HG03045 (cell line): ENCODE measurements around the gene THAP7.
"Not testable (repeated sequence)": the region's sequence is repeated elsewhere in the genome, so short reads cannot be mapped to it uniquely, and the experiment has no call there.

Experiments
- ATAC-seq: cut with Tn5 transposase; IDR thresholded peaks from one replicate; pipeline ENCODE4 v1.9.1; 2021; ENCODE audit warnings: mild to moderate bottlenecking, moderate library complexity; ENCODE audit not compliant: unreplicated experiment

The THAP7 gene

GRCh38 chr22:20979940-20980453 is 21.9 kb downstream of the THAP7 start:
- ATAC-seq: no peak

DNA sequence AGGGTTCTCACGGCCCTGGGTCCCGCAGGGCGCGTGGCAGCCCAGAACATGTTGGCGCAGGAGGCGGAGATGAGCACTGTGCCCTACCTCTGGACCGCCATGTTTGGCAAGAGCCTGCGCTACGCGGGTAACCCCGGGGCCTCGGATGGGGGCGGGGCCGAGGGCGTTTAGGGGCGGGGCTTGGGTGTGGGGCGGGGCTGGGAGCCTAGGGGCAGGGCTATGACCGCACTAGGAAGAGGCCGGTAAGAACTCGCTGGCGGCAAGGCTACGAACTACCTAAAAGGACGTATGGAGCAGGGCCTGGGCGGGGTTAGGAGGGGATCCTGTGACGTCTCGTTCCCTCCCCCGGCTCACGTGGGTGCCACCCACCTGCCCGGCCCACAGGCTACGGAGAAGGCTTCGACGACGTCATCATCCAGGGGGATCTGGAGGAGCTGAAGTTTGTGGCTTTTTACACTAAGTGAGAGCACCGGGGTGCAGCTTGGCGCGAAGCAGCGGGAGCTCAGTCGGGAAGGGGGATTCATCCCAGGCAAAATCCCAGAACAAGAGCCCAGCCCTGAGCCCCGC is 22.6 kb downstream of the THAP7 start:
- no peak for ATAC-seq

GRCh38 chr22:20978419-20978818 is 23.5 kb downstream of the THAP7 start:
- no peak for ATAC-seq

DNA sequence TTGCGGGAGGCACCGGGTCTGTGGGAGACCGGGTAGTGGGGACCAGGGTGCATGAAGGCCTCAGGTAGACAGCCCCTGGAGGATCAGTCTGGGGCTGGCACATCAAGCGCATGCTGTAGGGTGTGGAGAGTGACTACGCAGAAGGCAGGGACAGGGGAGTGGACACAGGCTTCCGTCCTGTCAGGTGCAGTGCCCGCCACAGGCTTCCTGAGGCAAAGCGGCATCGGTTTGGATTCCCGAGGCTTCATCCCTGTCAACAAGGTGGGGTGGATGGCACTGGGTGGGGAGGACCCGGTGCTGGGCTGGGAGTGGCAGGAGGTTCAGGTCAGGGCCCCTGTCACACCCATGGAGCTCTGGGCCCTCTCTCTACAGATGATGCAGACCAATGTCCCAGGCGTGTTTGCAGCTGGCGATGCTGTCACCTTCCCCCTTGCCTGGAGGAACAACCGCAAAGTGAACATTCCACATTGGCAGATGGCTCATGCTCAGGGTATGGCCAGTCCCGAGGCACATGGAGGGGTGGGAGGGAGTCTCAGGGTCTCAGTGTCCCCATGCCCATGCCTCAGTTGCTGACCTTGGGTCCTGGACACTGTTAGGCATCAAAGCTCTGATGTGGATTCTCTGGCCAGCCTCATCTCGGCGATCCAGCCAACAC is 24.3 kb downstream of the THAP7 start:
- no peak for ATAC-seq

DNA sequence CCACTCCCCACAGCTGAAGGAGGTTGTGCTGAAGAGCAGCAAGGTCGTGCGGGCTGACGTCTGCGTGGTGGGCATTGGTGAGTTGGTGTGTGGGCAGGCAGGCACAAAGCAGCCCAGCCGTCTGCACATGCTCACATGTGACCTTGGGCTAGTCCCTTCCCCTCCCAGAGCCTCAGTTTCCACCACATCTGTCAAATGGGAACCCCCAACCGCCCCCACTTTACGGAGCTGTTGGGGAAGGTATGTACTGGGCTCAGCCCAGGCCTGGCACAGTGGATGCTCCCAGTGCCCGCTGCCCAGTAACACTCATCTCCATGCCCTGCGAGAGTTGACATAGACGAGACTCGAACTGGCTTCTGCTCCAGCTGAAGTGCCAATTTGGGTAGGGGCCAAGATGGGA is 24.9 kb downstream of the THAP7 start:
- ATAC-seq: no peak

- ATAC-seq: no peak
Measured at GRCh38 chr22:20976291-20976877, 25.5 kb downstream of the THAP7 start.

DNA sequence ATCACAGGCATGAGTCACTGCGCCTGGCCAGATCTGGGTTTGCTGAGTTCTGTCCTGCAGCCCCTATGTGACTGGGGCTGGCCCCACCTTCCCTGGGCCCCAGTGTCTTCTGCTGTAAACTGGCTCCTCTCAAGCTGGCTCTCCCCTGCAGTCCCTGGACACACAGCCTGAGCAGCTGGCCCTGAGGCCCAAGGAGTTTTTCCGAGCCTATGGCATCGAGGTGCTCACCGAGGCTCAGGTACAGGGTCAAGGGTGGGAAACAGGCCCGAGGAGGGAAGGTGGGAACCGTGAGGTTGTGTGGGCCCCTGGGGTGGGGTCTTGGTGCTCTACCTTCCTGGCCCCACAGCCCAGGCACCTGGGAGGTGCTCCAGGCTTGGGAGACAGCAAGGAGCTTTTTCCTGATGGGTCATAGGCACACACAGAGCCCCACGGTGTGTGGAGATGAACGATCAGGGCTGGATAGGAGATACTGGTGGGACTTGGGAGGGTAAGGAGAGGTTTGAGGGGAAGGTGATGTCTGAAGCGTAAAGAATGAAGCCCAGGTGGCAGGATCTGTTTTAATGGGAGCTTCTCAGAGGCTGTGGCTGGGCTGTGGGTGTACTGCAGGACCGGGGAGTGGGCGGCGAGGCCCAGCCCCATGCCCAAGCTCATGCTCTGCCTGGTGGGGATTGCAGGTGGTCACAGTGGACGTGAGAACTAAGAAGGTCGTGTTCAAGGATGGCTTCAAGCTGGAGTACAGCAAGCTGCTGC is 26.2 kb downstream of the THAP7 start:
- no peak for ATAC-seq

DNA sequence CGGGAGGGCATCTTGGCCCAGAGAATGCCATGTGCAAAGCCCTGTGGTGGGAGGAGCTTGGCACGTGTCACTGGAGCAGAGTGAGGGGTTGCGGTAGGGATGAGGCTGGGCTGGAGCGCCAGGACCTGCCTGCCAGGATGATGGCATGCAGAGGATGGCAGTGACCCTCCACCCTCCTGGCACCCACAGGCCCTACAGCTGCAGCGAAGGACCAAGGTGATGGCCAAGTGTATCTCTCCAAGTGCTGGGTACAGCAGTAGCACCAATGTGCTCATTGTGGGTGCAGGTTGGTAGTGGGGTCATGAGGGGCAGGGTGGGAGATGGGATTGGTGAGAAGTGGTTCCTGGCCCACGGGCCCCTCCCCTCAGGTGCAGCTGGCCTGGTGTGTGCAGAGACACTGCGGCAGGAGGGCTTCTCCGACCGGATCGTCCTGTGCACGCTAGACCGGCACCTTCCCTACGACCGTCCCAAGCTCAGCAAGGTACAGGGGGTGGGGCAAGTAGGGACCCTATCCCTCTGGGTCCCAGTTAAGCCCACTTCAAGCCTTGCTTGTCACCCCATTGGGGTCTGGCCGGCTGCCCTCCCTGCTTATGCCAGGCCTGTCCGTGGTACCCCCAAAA is 27.5 kb downstream of the THAP7 start:
- no peak for ATAC-seq

DNA sequence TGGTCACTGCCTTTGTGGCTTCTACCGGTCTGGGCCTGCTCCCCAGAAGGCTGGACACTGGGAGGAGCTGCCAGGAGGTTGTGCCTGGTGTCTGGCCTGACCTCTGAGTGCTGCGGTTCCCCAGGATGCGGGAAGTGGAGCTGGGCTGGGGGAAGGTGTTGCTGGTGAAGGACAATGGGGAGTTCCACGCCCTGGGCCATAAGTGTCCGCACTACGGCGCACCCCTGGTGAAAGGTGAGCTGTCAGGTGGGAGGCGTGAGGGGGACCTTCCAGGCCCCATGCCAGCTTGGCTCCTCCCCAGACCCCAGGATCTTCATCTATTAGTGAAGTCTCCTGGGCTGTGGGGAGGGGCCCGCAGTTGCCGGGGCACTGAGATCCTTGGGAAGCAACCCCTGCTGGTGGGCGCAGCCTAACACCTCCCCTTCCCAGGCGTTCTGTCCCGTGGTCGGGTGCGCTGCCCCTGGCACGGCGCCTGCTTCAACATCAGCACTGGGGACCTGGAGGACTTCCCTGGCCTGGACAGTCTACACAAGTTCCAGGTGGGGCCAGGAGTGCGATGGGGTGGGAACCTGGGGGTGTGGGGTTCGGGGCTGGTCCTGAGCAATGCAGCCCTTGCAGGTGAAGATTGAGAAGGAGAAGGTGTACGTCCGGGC is 28.2 kb downstream of the THAP7 start:
- ATAC-seq: no peak

GRCh38 chr22:20972933-20973577 is 28.9 kb downstream of the THAP7 start:
- no peak for ATAC-seq

- not testable (repeated sequence) for ATAC-seq
Measured at GRCh38 chr22:20972014-20972694, 29.8 kb downstream of the THAP7 start.

- ATAC-seq: no peak
Measured at GRCh38 chr22:20970939-20971657, 30.8 kb downstream of the THAP7 start.

DNA sequence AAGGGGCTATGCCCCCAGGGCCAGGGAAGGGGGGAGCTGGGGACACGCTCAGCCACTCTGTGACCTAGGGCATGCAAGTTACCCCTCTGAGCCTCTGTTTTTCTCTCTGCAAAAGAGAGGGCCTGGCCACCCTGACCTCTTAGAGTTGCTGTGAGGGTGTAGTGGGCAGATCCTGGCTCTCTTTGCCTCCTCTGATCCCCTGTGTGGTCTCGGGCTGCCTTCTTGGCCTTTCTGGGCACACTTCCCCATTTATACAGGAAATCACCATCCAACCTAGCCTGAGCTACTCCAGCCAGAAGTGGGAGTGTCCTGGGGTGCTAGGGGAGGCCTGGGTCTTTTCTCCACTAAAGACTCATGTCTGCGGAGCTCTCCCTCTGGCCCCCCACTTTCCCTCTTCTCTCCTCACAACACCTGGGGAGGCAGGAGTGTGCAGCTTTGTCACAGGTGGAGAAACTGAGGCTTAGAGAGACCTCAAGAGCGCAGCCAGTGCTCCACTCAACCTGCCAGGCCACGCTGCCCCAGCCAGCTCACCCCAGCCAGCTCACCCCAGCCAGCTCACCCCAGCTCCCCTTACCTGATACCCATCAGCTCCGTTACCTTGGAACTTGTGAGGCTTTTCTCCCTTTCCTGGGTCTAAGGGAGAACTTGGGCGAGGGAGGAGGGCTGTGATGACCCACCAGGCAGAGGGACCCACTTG is 33.5 kb downstream of the THAP7 start:
- no peak for ATAC-seq

GRCh38 chr22:20967697-20968211 is 34.2 kb downstream of the THAP7 start:
- ATAC-seq: no peak

GRCh38 chr22:20966883-20967696 is 34.8 kb downstream of the THAP7 start, which contains the start of gene AIFM3:
Gene AIFM3 (plus strand): TSS chr22:20967255. CDS start chr22:20967945, 690 bp downstream.
- ATAC-seq: no peak

GRCh38 chr22:20965888-20966855 is 35.7 kb downstream of the THAP7 start:
- no peak for ATAC-seq
